Transverse colon (tissue), 4 donors: ENCODE results near the gene RYR3.

Experiments used
- CTCF ChIP-seq, 5 experiments: fragments of 200-600 bp in 3 of 5; fragments of 450-650 bp in 2 of 5; sonication (generic) in 3 of 5; IDR thresholded peaks; 1 replicate in 2 of 5; 2 replicates in 3 of 5; pipeline ENCODE4 v1.5.1; 2016 to 2017; ENCODE audit warnings: antibody characterized with exemption in 5 of 5, inconsistent platforms in 3 of 5, mild to moderate bottlenecking in 2 of 5, moderate library complexity in 1 of 5
- POLR2A ChIP-seq: fragments of 450-650 bp; IDR thresholded peaks from one replicate; pipeline ENCODE4 v1.6.1; 2016; ENCODE audit warnings: antibody characterized with exemption, mild to moderate bottlenecking, moderate library complexity
- POLR2AphosphoS5 ChIP-seq, 3 donors: sonication (generic); formaldehyde crosslinking; IDR thresholded peaks; one replicate each; pipeline ENCODE4 v1.6.1; 2016; ENCODE audit warnings: antibody characterized with exemption in 3 of 3

GRCh38 chr15:33871980-33872379 lies 561.2 kb downstream of the RYR3 start:
- TF ChIP-seq CTCF (IDR thresholded peaks at IDR 0.05) (no peak), POLR2AphosphoS5 (IDR thresholded peaks at IDR 0.05) (no peak), POLR2A (no peak)
